Measurements from ENCODE around the gene OR51B4. TPM values are rescaled to one million over a fixed set of nuclear protein-coding genes. Genes with fewer than 3 reads are reported as not detected.

OR51B4 gene
- total and polyA plus RNA-seq, 9 of the 15 experiments (the other 6 are each of a cell fraction or from before 2014, with no cell fraction given): 17.1 to 64.6 (median 39.9) TPM

DNA sequence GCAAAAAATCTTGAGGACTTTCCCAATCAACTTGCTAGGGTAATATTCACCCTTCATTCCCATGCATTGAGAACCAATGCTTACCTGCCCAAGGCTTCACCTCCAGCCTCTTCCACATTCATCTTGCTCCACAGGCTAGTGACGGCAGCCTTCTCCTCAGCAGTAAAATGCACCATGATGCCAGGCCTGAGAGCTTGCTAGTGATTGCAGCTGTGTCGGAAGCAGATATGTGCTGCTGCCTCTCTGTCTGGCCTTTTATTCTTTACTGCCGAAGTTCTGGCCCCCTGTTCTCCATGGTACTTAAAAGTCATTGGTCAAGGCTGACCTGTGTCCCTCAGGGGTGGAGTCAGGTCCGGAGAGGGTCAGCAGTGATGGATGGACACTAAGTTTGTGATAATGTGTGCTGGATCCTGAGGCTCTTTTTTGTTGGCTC lies 32.0 kb downstream of the OR51B4 start, which contains the start of gene HBE1 (continued):
- TF ChIP-seq ETV5 (CRISPR knock-in tag; IDR thresholded peaks at IDR 0.05; ENCODE audit: low read depth): 0 out of 2 replicates have a peak, but pooled peaks have one; percentile 33
- TF ChIP-seq MAFF (IDR thresholded peaks at IDR 0.05; ENCODE audit: low read length): no peak
- TF ChIP-seq MLLT1 (IDR thresholded peaks at IDR 0.05): peak; percentile 70 to 85; a peak in 3 of 4 replicates
- TF ChIP-seq ZFP30 (CRISPR knock-in tag; IDR thresholded peaks at IDR 0.05; ENCODE audit: borderline replicate concordance): peak; percentile 6; the same call in 1 of the 2 replicates
- TF ChIP-seq NFATC3 (IDR thresholded peaks at IDR 0.05): no peak
- TF ChIP-seq, protein P1, sequence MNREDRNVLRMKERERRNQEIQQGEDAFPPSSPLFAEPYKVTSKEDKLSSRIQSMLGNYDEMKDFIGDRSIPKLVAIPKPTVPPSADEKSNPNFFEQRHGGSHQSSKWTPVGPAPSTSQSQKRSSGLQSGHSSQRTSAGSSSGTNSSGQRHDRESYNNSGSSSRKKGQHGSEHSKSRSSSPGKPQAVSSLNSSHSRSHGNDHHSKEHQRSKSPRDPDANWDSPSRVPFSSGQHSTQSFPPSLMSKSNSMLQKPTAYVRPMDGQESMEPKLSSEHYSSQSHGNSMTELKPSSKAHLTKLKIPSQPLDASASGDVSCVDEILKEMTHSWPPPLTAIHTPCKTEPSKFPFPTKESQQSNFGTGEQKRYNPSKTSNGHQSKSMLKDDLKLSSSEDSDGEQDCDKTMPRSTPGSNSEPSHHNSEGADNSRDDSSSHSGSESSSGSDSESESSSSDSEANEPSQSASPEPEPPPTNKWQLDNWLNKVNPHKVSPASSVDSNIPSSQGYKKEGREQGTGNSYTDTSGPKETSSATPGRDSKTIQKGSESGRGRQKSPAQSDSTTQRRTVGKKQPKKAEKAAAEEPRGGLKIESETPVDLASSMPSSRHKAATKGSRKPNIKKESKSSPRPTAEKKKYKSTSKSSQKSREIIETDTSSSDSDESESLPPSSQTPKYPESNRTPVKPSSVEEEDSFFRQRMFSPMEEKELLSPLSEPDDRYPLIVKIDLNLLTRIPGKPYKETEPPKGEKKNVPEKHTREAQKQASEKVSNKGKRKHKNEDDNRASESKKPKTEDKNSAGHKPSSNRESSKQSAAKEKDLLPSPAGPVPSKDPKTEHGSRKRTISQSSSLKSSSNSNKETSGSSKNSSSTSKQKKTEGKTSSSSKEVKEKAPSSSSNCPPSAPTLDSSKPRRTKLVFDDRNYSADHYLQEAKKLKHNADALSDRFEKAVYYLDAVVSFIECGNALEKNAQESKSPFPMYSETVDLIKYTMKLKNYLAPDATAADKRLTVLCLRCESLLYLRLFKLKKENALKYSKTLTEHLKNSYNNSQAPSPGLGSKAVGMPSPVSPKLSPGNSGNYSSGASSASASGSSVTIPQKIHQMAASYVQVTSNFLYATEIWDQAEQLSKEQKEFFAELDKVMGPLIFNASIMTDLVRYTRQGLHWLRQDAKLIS (CRISPR knock-in tag; IDR thresholded peaks at IDR 0.05): no peak
- TF ChIP-seq CREB1 (IDR thresholded peaks at IDR 0.05): no peak
- peak; percentile 7; the same call in 1 of the 2 replicates for TF ChIP-seq CREB1 (CRISPR knock-in tag; IDR thresholded peaks at IDR 0.05)
- no peak for TF ChIP-seq TOE1 (IDR thresholded peaks at IDR 0.05; ENCODE audit: borderline replicate concordance)
- TF ChIP-seq TOE1 (CRISPR knock-in tag; IDR thresholded peaks at IDR 0.05; ENCODE audit: borderline replicate concordance, low read depth): no peak
- peak; percentile 58 for TF ChIP-seq TAF9B (IDR thresholded peaks at IDR 0.05; ENCODE audit: partially characterized antibody)
- TF ChIP-seq E2F1 (CRISPR knock-in tag; IDR thresholded peaks at IDR 0.05): no peak
- TF ChIP-seq ZNF316 (IDR thresholded peaks at IDR 0.05): no peak
- TF ChIP-seq MTA3 (IDR thresholded peaks at IDR 0.05; ENCODE audit: borderline replicate concordance): peak; percentile 73; the same call in 1 of the 2 replicates
- no peak for TF ChIP-seq MBD1 (CRISPR knock-in tag; IDR thresholded peaks at IDR 0.05)
- 0 out of 2 replicates have a peak, but pooled peaks have one; percentile 10 for TF ChIP-seq FOSL1 (tag; conservative IDR thresholded peaks at IDR 0.05)
- TF ChIP-seq KLF6 (CRISPR knock-in tag; IDR thresholded peaks at IDR 0.05; ENCODE audit: borderline replicate concordance): no peak
- TF ChIP-seq DDX20 (tag; IDR thresholded peaks at IDR 0.05; ENCODE audit: low read depth): no peak
- no peak for TF ChIP-seq ETS2 (tag; IDR thresholded peaks at IDR 0.05; ENCODE audit: borderline replicate concordance, poor library complexity, severe bottlenecking)
- TF ChIP-seq, protein P2, sequence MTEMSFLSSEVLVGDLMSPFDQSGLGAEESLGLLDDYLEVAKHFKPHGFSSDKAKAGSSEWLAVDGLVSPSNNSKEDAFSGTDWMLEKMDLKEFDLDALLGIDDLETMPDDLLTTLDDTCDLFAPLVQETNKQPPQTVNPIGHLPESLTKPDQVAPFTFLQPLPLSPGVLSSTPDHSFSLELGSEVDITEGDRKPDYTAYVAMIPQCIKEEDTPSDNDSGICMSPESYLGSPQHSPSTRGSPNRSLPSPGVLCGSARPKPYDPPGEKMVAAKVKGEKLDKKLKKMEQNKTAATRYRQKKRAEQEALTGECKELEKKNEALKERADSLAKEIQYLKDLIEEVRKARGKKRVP (CRISPR knock-in tag; IDR thresholded peaks at IDR 0.05): no peak
